ENCODE measurements around the gene CLC.

GRCh38 chr19:39731685-39732084 lies 6.1 kb downstream of the CLC start:
- TF ChIP-seq, protein P1, sequence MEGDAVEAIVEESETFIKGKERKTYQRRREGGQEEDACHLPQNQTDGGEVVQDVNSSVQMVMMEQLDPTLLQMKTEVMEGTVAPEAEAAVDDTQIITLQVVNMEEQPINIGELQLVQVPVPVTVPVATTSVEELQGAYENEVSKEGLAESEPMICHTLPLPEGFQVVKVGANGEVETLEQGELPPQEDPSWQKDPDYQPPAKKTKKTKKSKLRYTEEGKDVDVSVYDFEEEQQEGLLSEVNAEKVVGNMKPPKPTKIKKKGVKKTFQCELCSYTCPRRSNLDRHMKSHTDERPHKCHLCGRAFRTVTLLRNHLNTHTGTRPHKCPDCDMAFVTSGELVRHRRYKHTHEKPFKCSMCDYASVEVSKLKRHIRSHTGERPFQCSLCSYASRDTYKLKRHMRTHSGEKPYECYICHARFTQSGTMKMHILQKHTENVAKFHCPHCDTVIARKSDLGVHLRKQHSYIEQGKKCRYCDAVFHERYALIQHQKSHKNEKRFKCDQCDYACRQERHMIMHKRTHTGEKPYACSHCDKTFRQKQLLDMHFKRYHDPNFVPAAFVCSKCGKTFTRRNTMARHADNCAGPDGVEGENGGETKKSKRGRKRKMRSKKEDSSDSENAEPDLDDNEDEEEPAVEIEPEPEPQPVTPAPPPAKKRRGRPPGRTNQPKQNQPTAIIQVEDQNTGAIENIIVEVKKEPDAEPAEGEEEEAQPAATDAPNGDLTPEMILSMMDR (conservative IDR thresholded peaks at IDR 0.05; ENCODE audit: low read length) = no peak
- no peak for TF ChIP-seq EZH2phosphoT487 (IDR thresholded peaks at IDR 0.05; ENCODE audit: borderline replicate concordance)

Measured in Loucy (cell line).